BJ (cell line): ENCODE measurements around the gene DIRAS3. TPM values are rescaled to one million over a fixed set of nuclear protein-coding genes. Genes with fewer than 3 reads are reported as not detected.

Source experiments
- CTCF ChIA-PET: fragments of 350-600 bp; formaldehyde crosslinking; extraction: SDS; loops from one replicate; lab custom pipeline; 2021; ENCODE audit warnings: antibody characterized with exemption, inconsistent platforms; lab: Yijun Ruan, JAX
- POLR2A ChIA-PET: fragments of 300-600 bp; sonication (Branson Sonifier 250); formaldehyde crosslinking; extraction: SDS; loops from one replicate; lab custom pipeline; 2021; ENCODE audit warnings: antibody characterized with exemption; lab: Charles Lee
- DNase-seq: peaks from one replicate; pipeline ENCODE4 v3.0.0-alpha.2; 2011; ENCODE audit warnings: low read depth
- H3K27me3 ChIP-seq: 2 replicates; pipeline ENCODE4 v1.6.0; 2011; ENCODE audit warnings: low read length; ENCODE audit not compliant: control insufficient read depth, insufficient read depth
- H3K36me3 ChIP-seq: 2 replicates; pipeline ENCODE4 v1.5.1; 2011; ENCODE audit warnings: low read length; ENCODE audit not compliant: control insufficient read depth, insufficient read depth
- H3K4me3 ChIP-seq: 2 replicates; pipeline ENCODE4 v1.5.1; 2011; ENCODE audit warnings: low read depth, mild to moderate bottlenecking, control low read depth, low read length
- CTCF ChIP-seq: IDR thresholded peaks from 2 replicates; pipeline ENCODE4 v1.5.1; 2011; ENCODE audit warnings: low read depth, mild to moderate bottlenecking, control low read depth, inconsistent platforms, low read length, moderate library complexity; ENCODE audit not compliant: insufficient read depth
- polyA plus RNA-seq: library from polyadenylated mRNA; depleted of rRNA; stranded (reverse); fragments of >200 nt; gene quantifications from 2 replicates; pipeline ENCODE4 v1.2.3, GENCODE V29; 2011

Gene DIRAS3
- polyA plus RNA-seq, 1 experiment = 0.39 TPM

GRCh38 chr1:68024635-68025338 lies 25.6 kb downstream of the DIRAS3 start:
- Histone ChIP-seq H3K27me3 (no peaks in the 10 kb centered on the region), H3K4me3 (no peak overlapping the region), H3K36me3 (no peaks in the 10 kb centered on the region)
- POLR2A ChIA-PET = no interaction called here
- DNase-seq = no peak
- no peak for TF ChIP-seq CTCF
- CTCF ChIA-PET = interaction anchor here (0.9 to 1.5 kb wide), 2 partner anchors 10 to 170 kb away, joined by 3 to 5 read pairs; no protein-coding TSS in a partner anchor

- Histone ChIP-seq H3K27me3 (no peaks in the 10 kb centered on the region), H3K4me3 (no peak overlapping the region), H3K36me3 (no peaks in the 10 kb centered on the region)
- POLR2A ChIA-PET = no interaction called here
- TF ChIP-seq CTCF = no peak
- CTCF ChIA-PET = interaction anchor here (0.7 to 1.3 kb wide), 2 partner anchors 329 to 476 kb away, joined by 3 to 4 read pairs; no protein-coding TSS in a partner anchor
- DNase-seq = peak; percentile 26
Measured at GRCh38 chr1:68016381-68016780, 34.0 kb downstream of the DIRAS3 start.

- ChIA-PET CTCF (interaction anchor here (0.7 to 2.3 kb wide), 4 partner anchors 8 to 476 kb away, joined by 3 to 8 read pairs (median 4); no protein-coding TSS in a partner anchor), POLR2A (no interaction called here)
- no peaks in the 10 kb centered on the region for H3K36me3 ChIP-seq
- TF ChIP-seq CTCF = no peak
- no peak overlapping the region for H3K4me3 ChIP-seq
- H3K27me3 ChIP-seq = no peaks in the 10 kb centered on the region
- DNase-seq = no peak
Measured at GRCh38 chr1:68015971-68016370, 34.5 kb downstream of the DIRAS3 start.

- H3K27me3 ChIP-seq = no peaks in the 10 kb centered on the region
- DNase-seq = no peak
- H3K36me3 ChIP-seq = no peaks in the 10 kb centered on the region
- POLR2A ChIA-PET = no interaction called here
- CTCF ChIA-PET = interaction anchor here (0.6 to 2.3 kb wide), 4 partner anchors 9 to 330 kb away, joined by 3 to 8 read pairs (median 4); no protein-coding TSS in a partner anchor
- TF ChIP-seq CTCF = no peak
- H3K4me3 ChIP-seq = no peak overlapping the region
Measured at GRCh38 chr1:68015369-68015768, 35.1 kb downstream of the DIRAS3 start.

- ChIA-PET POLR2A (no interaction called here), CTCF (interaction anchor here (6.7 kb wide), 1 partner anchor 160 kb away, joined by 120 read pairs; no protein-coding TSS in a partner anchor)
- TF ChIP-seq CTCF = no peak
- Histone ChIP-seq H3K27me3 (no peaks in the 10 kb centered on the region), H3K36me3 (no peaks in the 10 kb centered on the region), H3K4me3 (no peak overlapping the region)
- DNase-seq = no peak
Measured at GRCh38 chr1:68013351-68013750, 37.1 kb downstream of the DIRAS3 start.
